ENCODE results near the gene TFPI. TPM values are rescaled to one million over a fixed set of nuclear protein-coding genes. Genes with fewer than 3 reads are reported as not detected.

TFPI gene
- total RNA-seq, 1 experiment from 2014 or later, result 8.4 TPM

GRCh38 chr2:187547353-187547979, 6.8 kb downstream of the TFPI start:
- H3K27me3 Mint-ChIP-seq (ENCODE audit: low read depth), result no peaks in the 10 kb centered on the region
- H3K36me3 Mint-ChIP-seq, result peaks cover 5% of the 10 kb centered on the region; the same call in 1 of the 2 replicates
- ATAC-seq (peak; percentile 58), DNase-seq (ENCODE audit: low spot score) (no peak)
- H3K9me3 Mint-ChIP-seq, result no peaks in the 10 kb centered on the region
- ChIA-PET POLR2A (interaction anchor here (0.5 kb wide), 1 partner anchor 46 kb away, joined by 3 read pairs; no protein-coding TSS in a partner anchor), CTCF (interaction anchor here (1.7 kb wide), 1 partner anchor 48 kb away, joined by 9 read pairs; no protein-coding TSS in a partner anchor)
- H3K4me1 Mint-ChIP-seq, result peaks cover 26% of the 10 kb centered on the region
- TF ChIP-seq ZMAT4 (CRISPR knock-in tag; IDR thresholded peaks at IDR 0.05), result no peak
- TF ChIP-seq NFATC4 (CRISPR knock-in tag; IDR thresholded peaks at IDR 0.05), result no peak
- no peak for TF ChIP-seq GABPB1 (CRISPR knock-in tag; IDR thresholded peaks at IDR 0.05)
- TF ChIP-seq ELF4 (CRISPR knock-in tag; IDR thresholded peaks at IDR 0.05; ENCODE audit: low read depth), result no peak
- TF ChIP-seq ZNF138 (CRISPR knock-in tag; conservative IDR thresholded peaks at IDR 0.05), result no peak
- TF ChIP-seq FOXJ3 (CRISPR knock-in tag; IDR thresholded peaks at IDR 0.05; ENCODE audit: borderline replicate concordance), result no peak
- no peak for TF ChIP-seq ZNF425 (CRISPR knock-in tag; conservative IDR thresholded peaks at IDR 0.05)
- TF ChIP-seq ZNF423 (CRISPR knock-in tag; IDR thresholded peaks at IDR 0.05), result no peak
- TF ChIP-seq MLX (CRISPR knock-in tag; IDR thresholded peaks at IDR 0.05), result no peak
- TF ChIP-seq ZSCAN18 (CRISPR knock-in tag; IDR thresholded peaks at IDR 0.05), result no peak
- no peak for TF ChIP-seq SP1 (CRISPR knock-in tag; conservative IDR thresholded peaks at IDR 0.05)
- TF ChIP-seq ERG (CRISPR knock-in tag; IDR thresholded peaks at IDR 0.05), result no peak
- TF ChIP-seq HMGA2 (CRISPR knock-in tag; IDR thresholded peaks at IDR 0.05), result no peak
- no peak overlapping the region for H3K27ac Mint-ChIP-seq
- H3K4me3 Mint-ChIP-seq, result no peak overlapping the region

- CTCF ChIA-PET, result interaction anchor here (1.7 kb wide), 1 partner anchor 47 kb away, joined by 9 read pairs; no protein-coding TSS in a partner anchor
- POLR2A ChIA-PET, result interaction anchor here (0.5 to 0.7 kb wide), 2 partner anchors 46 to 382 kb away, joined by 3 to 9 read pairs; no protein-coding TSS in a partner anchor
- Mint-ChIP-seq H3K27me3 (ENCODE audit: low read depth) (no peaks in the 10 kb centered on the region), H3K27ac (no peak overlapping the region), H3K4me3 (no peak overlapping the region), H3K9me3 (no peaks in the 10 kb centered on the region), H3K36me3 (peaks cover 5% of the 10 kb centered on the region; the same call in 1 of the 2 replicates), H3K4me1 (peaks cover 32% of the 10 kb centered on the region)
- ATAC-seq (no peak), DNase-seq (ENCODE audit: low spot score) (no peak)
- no peak for TF ChIP-seq CBFB (CRISPR knock-in tag; IDR thresholded peaks at IDR 0.05; ENCODE audit: low read depth)
- TF ChIP-seq ZNF416 (CRISPR knock-in tag; IDR thresholded peaks at IDR 0.05), result no peak
- TF ChIP-seq TP53 (CRISPR knock-in tag; IDR thresholded peaks at IDR 0.05), result no peak
- no peak for TF ChIP-seq JAZF1 (CRISPR knock-in tag; IDR thresholded peaks at IDR 0.05)
- TF ChIP-seq ARID4B (CRISPR knock-in tag; IDR thresholded peaks at IDR 0.05; ENCODE audit: borderline replicate concordance), result no peak
- no peak for TF ChIP-seq TEAD4 (CRISPR knock-in tag; IDR thresholded peaks at IDR 0.05)
- TF ChIP-seq ZSCAN18 (CRISPR knock-in tag; IDR thresholded peaks at IDR 0.05), result no peak
- no peak for TF ChIP-seq TEAD1 (CRISPR knock-in tag; IDR thresholded peaks at IDR 0.05)
- TF ChIP-seq ELF4 (CRISPR knock-in tag; IDR thresholded peaks at IDR 0.05; ENCODE audit: low read depth), result no peak
These were observed 7.4 kb downstream of the TFPI start for GRCh38 chr2:187546762-187547333.
